Midbrain (tissue), 1 donor: Measurements from ENCODE around the gene CCDC83.
"Not testable (repeated sequence)": the region's sequence is repeated elsewhere in the genome, so short reads cannot be mapped to it uniquely, and the experiment has no call there.

ENCODE experiments used
- DNase-seq: peaks from one replicate; lab custom pipeline; 2025; lab: John Stamatoyannopoulos, UW

CCDC83 gene

GRCh38 chr11:85945296-85945695 is 90.1 kb downstream of the CCDC83 start:
- DNase-seq = no peak

- DNase-seq = no peak
These were observed 90.6 kb downstream of the CCDC83 start for GRCh38 chr11:85945788-85946187.

GRCh38 chr11:85946221-85946620 is 91.0 kb downstream of the CCDC83 start:
- peak; percentile 42 for DNase-seq

- DNase-seq = peak; percentile 81
These were observed 92.5 kb downstream of the CCDC83 start for GRCh38 chr11:85947431-85948272.

- no peak for DNase-seq
These were observed 93.7 kb downstream of the CCDC83 start for GRCh38 chr11:85948884-85949283.

GRCh38 chr11:85949798-85950197 is 94.6 kb downstream of the CCDC83 start:
- no peak for DNase-seq

- DNase-seq = no peak
These were observed 95.3 kb downstream of the CCDC83 start for GRCh38 chr11:85950317-85951048.

- DNase-seq = no peak
These were observed 95.8 kb downstream of the CCDC83 start for GRCh38 chr11:85951049-85951405.

- DNase-seq = no peak
These were observed 96.4 kb downstream of the CCDC83 start for GRCh38 chr11:85951428-85952107.

GRCh38 chr11:85952108-85952485 is 96.9 kb downstream of the CCDC83 start:
- DNase-seq = not testable (repeated sequence)

GRCh38 chr11:85953491-85954143 is 98.4 kb downstream of the CCDC83 start:
- no peak for DNase-seq

- DNase-seq = no peak
These were observed 100.3 kb downstream of the CCDC83 start for GRCh38 chr11:85955531-85955930.

- no peak for DNase-seq
These were observed 105.5 kb downstream of the CCDC83 start for GRCh38 chr11:85960678-85961077.

- DNase-seq = no peak
These were observed 105.9 kb downstream of the CCDC83 start for GRCh38 chr11:85961130-85961529.

GRCh38 chr11:85961930-85962363 is 106.8 kb downstream of the CCDC83 start:
- no peak for DNase-seq

GRCh38 chr11:85965202-85965601 is 110.0 kb downstream of the CCDC83 start:
- DNase-seq = no peak

GRCh38 chr11:85967457-85967856 is 112.3 kb downstream of the CCDC83 start:
- DNase-seq = peak; percentile 51
